ENCODE data around the gene ZNG1A.
"Not testable (repeated sequence)": the region's sequence is repeated elsewhere in the genome, so short reads cannot be mapped to it uniquely, and the experiment has no call there.

The ZNG1A gene

DNA sequence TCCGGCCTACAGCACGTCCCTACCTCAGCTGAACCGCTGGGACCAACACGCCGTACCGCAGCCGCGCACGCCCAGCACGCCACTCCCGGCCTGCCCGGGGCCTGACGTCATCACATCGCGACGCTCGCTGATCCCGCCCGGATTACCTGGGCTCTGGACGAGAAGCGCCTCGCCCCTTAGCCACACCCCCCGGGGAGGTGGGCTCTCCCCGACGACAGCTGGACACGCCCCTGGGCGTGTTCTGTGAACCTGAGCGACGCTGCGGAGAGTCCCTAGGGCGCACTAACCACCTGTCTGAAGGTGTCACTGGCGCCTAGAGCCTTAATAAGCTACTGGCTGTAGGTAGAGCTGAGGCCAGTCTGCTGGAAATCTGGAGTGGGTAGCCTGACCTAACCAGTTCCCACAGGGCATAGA lies at the start of gene ZNG1A:
TSS of gene ZNG1A (minus strand) at position 87 of the 414 bp plus-strand sequence. CDS start 87 bp downstream, outside the sequence.
- DNase-seq (ENCODE audit: low read depth in 3 of 3): peak; percentile 22 to 66 (median 62)

DNA sequence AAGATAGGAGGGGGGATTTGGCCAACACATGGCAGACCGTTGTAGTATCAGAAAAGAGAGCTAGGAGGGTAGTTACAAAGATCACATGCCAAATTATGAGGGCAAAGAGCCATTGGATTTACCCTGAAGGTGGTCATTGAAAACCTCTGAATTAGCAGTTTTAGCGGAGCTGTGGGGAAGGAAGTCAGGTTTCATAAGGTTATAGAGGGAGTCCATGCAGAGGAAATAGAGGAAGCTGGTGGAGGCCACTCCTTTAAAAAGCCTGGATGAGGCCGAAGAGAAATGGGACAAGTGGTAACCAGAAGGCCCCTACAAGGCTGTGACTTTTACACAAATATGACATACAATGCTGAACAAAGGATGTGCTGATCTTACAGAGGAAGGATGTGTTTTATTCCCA lies 49.0 kb upstream of the ZNG1A start:
- no peak for DNase-seq (ENCODE audit: low read depth in 3 of 3)

- no peak for DNase-seq (ENCODE audit: low read depth in 3 of 3)
These were observed 46.0 kb upstream of the ZNG1A start for GRCh38 chr9:224582-225520.

DNA sequence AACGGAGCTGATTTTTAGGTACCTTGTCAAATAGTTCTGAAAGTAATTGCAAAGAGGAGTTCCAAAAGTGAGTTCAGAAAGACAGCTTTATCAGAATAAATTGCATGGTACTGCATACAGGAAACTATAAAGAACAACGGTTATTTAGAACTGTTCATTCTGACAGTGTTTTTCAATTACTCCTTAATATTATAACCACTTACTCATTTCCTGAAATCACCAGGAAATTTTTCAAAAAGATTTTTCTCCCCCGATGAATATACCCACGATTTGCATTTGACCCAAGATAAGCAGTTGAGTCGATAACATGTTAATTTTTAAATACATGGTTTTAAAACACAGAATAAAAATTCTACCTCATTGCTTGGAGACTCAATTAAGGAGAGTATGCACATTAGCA lies 45.2 kb upstream of the ZNG1A start:
- DNase-seq (ENCODE audit: low read depth in 3 of 3): no peak

DNA sequence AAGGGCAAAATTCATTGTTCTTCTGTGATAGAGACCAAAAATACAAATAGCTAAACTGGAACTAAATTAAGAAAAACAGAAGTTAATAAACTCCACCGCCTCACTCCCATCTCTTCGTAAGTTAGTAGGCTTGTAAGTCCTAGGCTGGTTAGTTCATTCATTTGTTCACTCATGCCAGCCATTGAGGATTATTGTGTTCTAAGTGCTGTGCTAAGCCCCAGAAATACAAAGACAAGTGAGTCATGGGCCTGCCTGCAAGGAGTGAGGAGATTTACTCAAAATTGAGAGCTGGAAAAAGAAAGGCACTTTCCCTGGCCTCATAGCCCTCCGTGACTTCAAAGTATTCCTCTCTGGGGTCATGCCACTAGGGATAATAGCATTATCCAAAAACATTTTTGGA lies 44.3 kb upstream of the ZNG1A start:
- no peak for DNase-seq (ENCODE audit: low read depth in 3 of 3)

DNA sequence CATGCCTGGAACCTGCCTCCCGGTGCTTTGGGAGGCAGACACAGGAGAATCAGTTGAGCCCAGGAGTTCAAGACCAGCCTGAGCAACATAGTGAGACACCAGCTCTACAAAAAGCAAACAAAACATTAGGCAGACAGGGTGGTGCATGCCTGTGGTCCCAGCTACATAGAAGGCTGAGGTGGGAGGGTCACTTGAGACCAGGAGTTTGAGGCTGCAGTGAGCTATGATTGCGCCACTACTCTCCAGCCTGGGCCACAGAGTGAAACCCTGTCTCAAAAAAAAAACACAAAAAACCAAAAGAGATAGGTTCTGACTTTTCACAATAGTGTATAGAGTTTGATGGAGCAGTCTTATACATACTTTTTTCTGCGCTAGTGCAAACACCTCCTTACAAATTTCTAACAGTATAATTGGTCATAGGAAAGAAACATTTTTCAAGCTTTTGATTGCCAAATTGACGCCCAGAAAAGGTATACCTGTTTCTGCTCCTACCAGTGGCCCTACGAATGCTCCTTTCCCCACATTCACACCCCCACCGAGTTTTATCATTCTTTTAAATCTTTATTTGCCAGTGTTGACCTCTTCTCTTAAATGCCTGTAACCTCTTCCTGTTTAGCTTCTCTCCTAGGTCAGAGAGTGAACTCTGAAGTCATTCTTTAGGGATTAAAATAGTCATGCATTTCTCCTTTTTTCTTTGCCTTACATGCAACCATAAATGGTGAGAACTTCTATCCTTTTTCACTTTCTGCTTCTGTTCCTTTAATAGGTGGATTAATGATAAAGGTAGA lies 43.3 kb upstream of the ZNG1A start:
- no peak for DNase-seq (ENCODE audit: low read depth in 3 of 3)

- DNase-seq (ENCODE audit: low read depth in 3 of 3): no peak
These were observed 41.0 kb upstream of the ZNG1A start for GRCh38 chr9:219670-220365.

DNA sequence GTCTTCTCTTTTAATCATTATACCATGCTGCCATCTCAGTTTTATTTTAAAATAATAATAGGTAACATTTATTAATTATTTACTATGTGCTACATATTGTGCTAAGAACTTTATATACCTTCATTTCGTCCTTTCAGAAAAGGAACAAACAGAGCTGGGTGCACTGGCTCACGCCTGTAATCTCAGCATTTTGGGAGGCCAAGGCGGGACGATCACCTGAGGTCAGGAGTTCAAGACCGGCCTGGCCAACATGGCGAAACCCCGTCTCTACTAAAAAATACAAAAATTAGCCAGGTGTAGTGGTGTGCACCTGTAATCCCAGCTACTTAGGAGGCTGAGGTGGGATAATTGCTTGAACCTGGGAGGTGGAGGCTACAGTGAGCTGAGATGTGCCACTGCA lies 40.2 kb upstream of the ZNG1A start:
- not testable (repeated sequence) for DNase-seq (ENCODE audit: low read depth in 3 of 3)

GRCh38 chr9:217950-218349 lies 39.1 kb upstream of the ZNG1A start:
- no peak for DNase-seq (ENCODE audit: low read depth in 3 of 3)

DNA sequence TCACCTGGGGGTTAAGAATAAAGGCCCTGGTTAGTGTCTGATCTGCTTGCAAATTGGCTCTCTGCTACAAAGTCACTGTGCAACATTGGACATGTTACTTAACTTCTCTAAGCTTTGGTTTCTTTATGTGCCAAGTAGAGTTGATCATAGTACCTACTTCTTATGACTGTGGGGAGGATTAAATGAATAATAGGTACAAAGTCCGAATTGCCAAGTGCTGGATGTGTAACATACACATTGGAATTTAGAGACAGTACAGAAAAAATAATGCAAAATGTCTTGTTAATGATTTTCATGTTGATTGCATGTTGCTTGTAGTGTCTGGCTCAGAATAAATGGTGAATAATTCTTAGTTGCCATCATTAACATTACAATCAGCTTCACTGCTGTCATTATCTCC lies 38.0 kb upstream of the ZNG1A start:
- no peak for DNase-seq (ENCODE audit: low read depth in 3 of 3)

DNA sequence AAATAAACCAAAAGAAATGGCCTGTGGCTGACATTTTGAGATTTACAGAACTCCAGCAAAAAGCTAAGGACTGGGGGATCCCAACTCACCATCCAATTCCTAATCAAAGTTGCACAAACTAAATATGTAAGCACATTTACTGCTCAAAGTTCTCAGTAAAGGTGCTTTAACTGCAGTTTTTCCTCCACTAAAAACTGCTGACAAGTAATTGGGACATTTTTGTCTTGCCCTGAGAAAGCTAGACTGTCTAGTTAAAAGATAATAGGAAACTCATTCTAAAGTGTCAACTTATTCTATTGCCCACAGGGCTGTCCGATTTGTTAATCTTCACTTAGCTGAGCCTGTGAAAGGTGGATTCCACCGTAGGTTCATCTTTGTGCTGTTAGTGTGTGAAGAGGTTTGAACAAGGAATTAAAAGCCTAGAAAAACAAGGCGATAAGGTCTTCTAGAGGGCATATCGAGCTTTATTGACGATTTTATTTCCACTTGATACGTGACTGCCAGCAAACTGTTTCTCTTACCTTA lies 36.8 kb upstream of the ZNG1A start:
- no peak for DNase-seq (ENCODE audit: low read depth in 3 of 3)

DNA sequence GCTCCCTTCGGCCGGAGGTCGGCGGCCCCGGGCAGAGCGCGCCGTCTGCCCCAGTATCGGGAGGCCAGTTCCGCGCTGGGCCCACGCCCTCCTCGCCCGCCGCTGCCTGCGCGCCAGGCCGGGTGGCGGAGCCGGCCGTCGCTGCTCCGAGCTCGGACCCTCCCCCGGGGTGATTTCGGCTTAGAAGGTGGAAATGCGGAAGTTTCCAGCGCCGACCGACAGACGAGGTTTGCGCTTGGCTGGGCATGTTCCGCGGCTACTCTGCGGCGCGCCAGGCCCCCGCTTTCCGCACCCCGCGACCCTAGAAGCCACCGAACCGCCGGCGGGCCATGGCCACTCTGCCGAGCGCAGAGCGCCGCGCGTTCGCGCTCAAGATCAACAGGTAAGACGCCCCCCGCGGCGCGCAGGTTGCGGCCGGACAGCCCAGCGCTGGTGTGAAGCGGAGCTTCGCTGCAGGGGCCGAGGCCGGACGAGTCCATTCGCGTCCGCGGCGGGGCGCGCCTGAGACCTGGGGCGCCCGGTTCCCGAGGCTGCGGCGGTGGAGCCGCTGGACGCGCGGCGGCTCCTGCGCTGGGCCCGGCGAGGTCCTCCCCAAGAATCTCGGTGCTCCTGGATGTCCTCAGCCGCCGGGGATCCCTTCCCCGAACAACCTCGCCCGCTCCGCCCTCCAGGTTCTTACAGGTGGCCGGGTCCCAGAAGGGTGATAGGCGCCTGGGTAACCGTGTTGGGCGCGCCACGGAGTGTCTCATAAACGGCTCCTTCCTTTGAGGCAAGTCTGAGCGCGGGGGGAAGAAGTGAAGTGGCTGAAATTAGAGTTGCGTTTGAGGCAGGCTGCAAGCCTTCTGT lies 36.0 kb upstream of the ZNG1A start, which contains the start of gene DOCK8:
TSS of gene DOCK8 (plus strand) at position 218 of the 846 bp plus-strand sequence. CDS start at position 330, 112 bp downstream.
- peak; percentile 21 to 44 (median 33) for DNase-seq (ENCODE audit: low read depth in 3 of 3)

DNA sequence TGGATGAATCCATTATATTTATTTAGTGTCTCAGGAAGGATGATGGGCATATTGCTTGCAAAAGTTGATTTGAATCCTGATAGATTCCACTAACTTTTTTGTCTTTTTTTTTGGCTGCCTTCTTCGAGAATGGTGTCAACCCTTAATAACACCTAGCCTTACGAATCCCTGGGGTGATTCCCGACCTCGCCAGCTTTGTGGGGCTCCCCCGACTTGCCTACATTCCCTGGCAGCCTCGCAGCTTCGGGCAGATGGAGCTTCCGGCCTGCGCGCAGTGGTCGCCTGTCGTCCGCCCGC lies 35.4 kb upstream of the ZNG1A start:
- DNase-seq (ENCODE audit: low read depth in 3 of 3): no peak

- not testable (repeated sequence) for DNase-seq (ENCODE audit: low read depth in 3 of 3)
These were observed 35.0 kb upstream of the ZNG1A start for GRCh38 chr9:213901-214300.

- no peak for DNase-seq (ENCODE audit: low read depth in 3 of 3)
These were observed 33.4 kb upstream of the ZNG1A start for GRCh38 chr9:212297-212696.

DNA sequence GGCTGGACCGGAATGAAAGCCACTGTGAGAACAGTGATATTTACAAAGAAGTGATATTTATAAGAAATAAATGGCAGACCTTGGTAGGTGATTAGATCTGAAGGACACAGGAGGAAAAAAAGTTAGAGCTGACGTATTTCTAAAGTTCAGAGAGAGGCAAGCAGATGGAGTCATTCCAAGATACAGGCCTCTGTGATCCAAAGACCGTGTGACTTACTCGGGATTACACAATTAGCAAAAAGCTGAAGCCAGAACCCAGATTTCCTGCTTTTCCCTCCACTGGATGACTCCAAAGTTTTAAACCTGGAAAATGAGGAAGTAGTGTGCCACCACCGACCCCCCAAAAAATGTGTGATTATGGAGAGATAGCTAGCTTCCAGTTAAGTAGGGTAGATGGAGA lies 32.7 kb upstream of the ZNG1A start:
- DNase-seq (ENCODE audit: low read depth in 3 of 3): no peak

DNA sequence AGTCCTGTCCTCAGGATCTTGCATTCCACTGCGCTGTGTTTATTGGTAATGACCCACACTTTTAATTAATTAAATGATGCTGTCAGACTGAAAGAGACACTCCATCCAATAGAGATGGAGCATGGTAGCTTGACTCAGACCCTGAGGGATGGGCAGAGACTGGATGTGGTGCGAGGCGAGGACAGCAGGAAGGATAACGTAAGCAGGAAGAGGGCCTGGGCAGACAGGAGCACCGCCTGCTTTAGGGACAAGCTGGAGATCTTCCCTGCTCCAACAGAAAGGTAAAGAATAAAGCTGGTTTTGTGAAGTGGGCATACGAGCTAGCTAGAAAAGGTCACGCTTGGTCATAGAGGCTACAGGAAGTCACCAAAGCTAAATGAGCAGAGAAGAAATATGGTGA lies 32.2 kb upstream of the ZNG1A start:
- DNase-seq (ENCODE audit: low read depth in 3 of 3): no peak

DNA sequence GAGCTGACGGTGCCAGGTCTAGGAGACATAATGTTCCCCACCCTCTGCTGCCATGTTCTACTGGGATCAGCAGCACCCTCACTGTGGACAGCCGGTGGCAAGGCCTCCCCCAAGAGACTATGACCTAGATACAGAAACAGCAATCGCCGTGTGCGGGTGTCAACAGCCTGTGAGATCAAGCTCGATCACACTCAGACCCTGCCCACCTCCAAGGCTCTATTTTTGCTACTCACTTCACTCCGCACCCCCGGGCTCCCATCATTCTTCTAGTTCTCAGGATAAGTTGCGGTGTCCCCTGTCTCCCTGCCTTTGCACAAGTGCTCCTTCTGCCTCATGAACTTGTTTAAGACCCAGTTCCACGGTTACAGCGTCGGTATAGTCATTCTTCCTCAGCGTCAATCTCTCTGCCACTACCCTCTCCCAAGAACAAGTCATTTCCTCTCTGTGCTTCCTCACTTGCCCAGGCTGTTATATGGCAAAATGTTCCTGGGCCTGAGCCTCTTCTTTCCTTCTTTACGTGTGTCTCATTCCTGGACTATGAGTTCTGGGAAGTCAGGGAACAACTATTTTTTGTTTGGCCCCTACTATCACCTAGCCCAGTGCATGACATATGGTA lies 30.4 kb upstream of the ZNG1A start:
- DNase-seq (ENCODE audit: low read depth in 3 of 3): no peak

GRCh38 chr9:206481-206880 lies 27.6 kb upstream of the ZNG1A start:
- DNase-seq (ENCODE audit: low read depth in 3 of 3): no peak

DNA sequence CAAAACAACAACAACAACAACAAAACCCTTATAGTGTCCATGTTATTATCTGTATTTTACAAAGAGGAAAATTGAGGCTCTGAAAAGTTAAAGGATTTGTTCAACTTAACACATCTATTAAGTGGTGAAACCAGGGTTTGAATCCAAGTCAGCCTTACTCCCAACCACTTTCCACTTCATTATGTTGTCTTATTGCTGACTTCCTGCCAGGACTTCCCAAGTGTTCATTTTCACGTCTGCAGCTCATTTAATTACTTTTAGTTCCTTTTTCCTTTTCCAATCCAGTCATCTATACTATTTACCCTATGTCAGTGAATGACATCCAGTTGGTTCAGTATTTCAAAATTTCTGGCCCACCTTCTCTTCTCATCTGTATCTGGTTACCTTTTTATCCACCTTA lies 20.7 kb upstream of the ZNG1A start:
- not testable (repeated sequence) for DNase-seq (ENCODE audit: low read depth in 3 of 3)
